Measurements from ENCODE around the gene COG1.

GRCh38 chr17:73203135-73203787 is 10.4 kb downstream of the COG1 start:
- no peak for TF ChIP-seq CTCF (IDR thresholded peaks at IDR 0.05; ENCODE audit: low read length)
- no peak for TF ChIP-seq EZH2phosphoT487 (IDR thresholded peaks at IDR 0.05; ENCODE audit: low read length)
- TF ChIP-seq EZH2 (optimal IDR thresholded peaks at IDR 0.05; ENCODE audit: low read depth, low read length) = no peak
